Naive thymus-derived CD8-positive, alpha-beta T cell (primary cell): ENCODE data around the gene OR5T2. TPM values are rescaled to one million over a fixed set of nuclear protein-coding genes. Genes with fewer than 3 reads are reported as not detected.

Source experiments
- polyA plus RNA-seq, 3 donors: library from polyadenylated mRNA; unstranded; fragments of 300-500 nt; fragmentation: Illumina TruSeq; gene quantifications; one replicate each; pipeline ENCODE4 v1.2.3, GENCODE V29; 2021
- total RNA-seq, 8 experiments: library from RNA in 2 of 8; stranded (reverse) in 2 of 8; gene quantifications; one replicate each; pipeline ENCODE4 v1.2.3 and lab custom pipeline; 2021 to 2026

The OR5T2 gene
- total and polyA plus RNA-seq, 5 experiments from 2014 or later: not detected

Other genes with a start within 250 kb of the OR5T2 start
- not detected for gene OR5F1, start 239.6 kb downstream of the OR5T2 start, total RNA-seq
- gene OR5F1, start 239.6 kb downstream of the OR5T2 start, polyA plus RNA-seq: not detected
- gene OR5AS1, start 206.6 kb downstream of the OR5T2 start, total RNA-seq: not detected
- gene OR5AS1, start 206.6 kb downstream of the OR5T2 start, polyA plus RNA-seq: not detected
- not detected for gene OR8I2, start 140.9 kb downstream of the OR5T2 start, total RNA-seq
- gene OR8I2, start 140.9 kb downstream of the OR5T2 start, polyA plus RNA-seq: not detected
- gene OR8H2, start 130.6 kb downstream of the OR5T2 start, total RNA-seq: not detected
- not detected for gene OR8H2, start 130.6 kb downstream of the OR5T2 start, polyA plus RNA-seq
- not detected for gene OR8H3, start 111.9 kb downstream of the OR5T2 start, total RNA-seq
- not detected for gene OR8H3, start 111.9 kb downstream of the OR5T2 start, polyA plus RNA-seq
- gene OR8J3, start 94.1 kb downstream of the OR5T2 start, total RNA-seq: not detected
- gene OR8J3, start 94.1 kb downstream of the OR5T2 start, polyA plus RNA-seq: not detected
- gene OR8K5, start 73.9 kb downstream of the OR5T2 start, total RNA-seq: not detected
- not detected for gene OR8K5, start 73.9 kb downstream of the OR5T2 start, polyA plus RNA-seq
- gene OR5J2, start 57.6 kb downstream of the OR5T2 start, total RNA-seq: not detected
- not detected for gene OR5J2, start 57.6 kb downstream of the OR5T2 start, polyA plus RNA-seq
- not detected for gene OR5T3, start 18.0 kb upstream of the OR5T2 start, total RNA-seq
- not detected for gene OR5T3, start 18.0 kb upstream of the OR5T2 start, polyA plus RNA-seq
- gene OR5T1, start 39.9 kb upstream of the OR5T2 start, total RNA-seq: not detected
- gene OR5T1, start 39.9 kb upstream of the OR5T2 start, polyA plus RNA-seq: not detected
- not detected for gene OR8H1, start 58.0 kb upstream of the OR5T2 start, total RNA-seq
- gene OR8H1, start 58.0 kb upstream of the OR5T2 start, polyA plus RNA-seq: not detected
- not detected for gene OR8K3, start 80.9 kb upstream of the OR5T2 start, total RNA-seq
- not detected for gene OR8K3, start 80.9 kb upstream of the OR5T2 start, polyA plus RNA-seq
- gene OR8K1, start 111.8 kb upstream of the OR5T2 start, total RNA-seq: not detected
- not detected for gene OR8K1, start 111.8 kb upstream of the OR5T2 start, polyA plus RNA-seq
- not detected for gene OR8J1, start 120.0 kb upstream of the OR5T2 start, total RNA-seq
- gene OR8J1, start 120.0 kb upstream of the OR5T2 start, polyA plus RNA-seq: not detected
- not detected for gene OR8U1, start 141.4 kb upstream of the OR5T2 start, total RNA-seq
- not detected for gene OR8U1, start 141.4 kb upstream of the OR5T2 start, polyA plus RNA-seq
- gene OR5AL1, start 178.4 kb upstream of the OR5T2 start, total RNA-seq: not detected
- not detected for gene OR5AL1, start 178.4 kb upstream of the OR5T2 start, polyA plus RNA-seq
- not detected for gene OR5M3, start 239.1 kb upstream of the OR5T2 start, total RNA-seq
- gene OR5M3, start 239.1 kb upstream of the OR5T2 start, polyA plus RNA-seq: not detected